Mammary epithelial cell (primary cell): ENCODE measurements around the gene TMEM50B.

ENCODE experiments used
- EZH2 ChIP-seq: IDR thresholded peaks from 2 replicates; pipeline ENCODE4 v1.6.1; 2012; ENCODE audit warnings: low read length, inconsistent platforms, borderline replicate concordance
- TF ChIP-seq, protein P1 (sequence below), 2 donors: IDR thresholded peaks in 1 of 2; conservative IDR thresholded peaks in 1 of 2; 2 replicates each; pipeline ENCODE4 v1.5.1; 2011 to 2012; ENCODE audit warnings: inconsistent platforms in 2 of 2, low read length in 2 of 2, mild to moderate bottlenecking in 2 of 2, control low read depth in 1 of 2, low read depth in 1 of 2; ENCODE audit not compliant: insufficient read depth in 1 of 2; ENCODE audit errors: extremely low read depth in 1 of 2

DNA sequence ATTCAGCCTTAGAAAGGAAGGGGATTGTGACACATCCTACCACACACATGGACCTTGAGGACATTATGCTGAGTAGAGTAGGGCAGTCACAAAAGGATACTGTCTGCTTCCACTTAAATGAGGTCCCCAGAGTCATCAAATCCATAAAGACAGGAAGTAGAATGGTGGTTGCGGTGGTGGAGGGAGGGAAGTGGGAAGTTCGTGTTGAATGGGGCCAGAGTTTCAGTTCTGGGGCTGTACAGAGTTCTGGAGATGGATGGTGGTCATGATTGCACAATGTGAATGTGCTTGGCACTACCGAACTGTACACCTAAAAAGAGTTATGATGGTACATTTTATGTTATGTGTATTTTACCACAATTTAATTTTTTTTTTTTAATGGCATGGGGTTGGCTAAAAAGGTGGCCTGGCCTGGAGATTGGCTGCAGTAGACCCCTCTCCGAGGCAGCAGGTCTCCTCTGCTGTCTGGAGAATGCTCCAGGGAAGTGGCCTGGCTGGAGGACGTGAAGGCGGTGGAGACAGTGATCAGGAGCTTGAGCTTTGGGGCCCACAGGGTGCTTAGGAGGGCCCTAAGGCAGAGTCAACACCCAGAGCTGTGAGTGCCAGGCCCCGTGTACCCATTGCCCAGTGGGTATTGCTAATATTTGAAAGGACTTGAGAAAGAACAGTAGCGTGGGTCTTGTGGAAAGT is 46.2 kb downstream of the TMEM50B start:
- TF ChIP-seq, protein P1, sequence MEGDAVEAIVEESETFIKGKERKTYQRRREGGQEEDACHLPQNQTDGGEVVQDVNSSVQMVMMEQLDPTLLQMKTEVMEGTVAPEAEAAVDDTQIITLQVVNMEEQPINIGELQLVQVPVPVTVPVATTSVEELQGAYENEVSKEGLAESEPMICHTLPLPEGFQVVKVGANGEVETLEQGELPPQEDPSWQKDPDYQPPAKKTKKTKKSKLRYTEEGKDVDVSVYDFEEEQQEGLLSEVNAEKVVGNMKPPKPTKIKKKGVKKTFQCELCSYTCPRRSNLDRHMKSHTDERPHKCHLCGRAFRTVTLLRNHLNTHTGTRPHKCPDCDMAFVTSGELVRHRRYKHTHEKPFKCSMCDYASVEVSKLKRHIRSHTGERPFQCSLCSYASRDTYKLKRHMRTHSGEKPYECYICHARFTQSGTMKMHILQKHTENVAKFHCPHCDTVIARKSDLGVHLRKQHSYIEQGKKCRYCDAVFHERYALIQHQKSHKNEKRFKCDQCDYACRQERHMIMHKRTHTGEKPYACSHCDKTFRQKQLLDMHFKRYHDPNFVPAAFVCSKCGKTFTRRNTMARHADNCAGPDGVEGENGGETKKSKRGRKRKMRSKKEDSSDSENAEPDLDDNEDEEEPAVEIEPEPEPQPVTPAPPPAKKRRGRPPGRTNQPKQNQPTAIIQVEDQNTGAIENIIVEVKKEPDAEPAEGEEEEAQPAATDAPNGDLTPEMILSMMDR (conservative IDR thresholded peaks at IDR 0.05 in 1 of 2, IDR thresholded peaks at IDR 0.05 in 1 of 2; ENCODE audit: extremely low read depth in 1 of 2, insufficient read depth in 1 of 2, low read depth in 1 of 2, low read length in 2 of 2) = no peak
- TF ChIP-seq EZH2 = no peak
